ENCODE results near the gene SRGAP2C.
"Not testable (repeated sequence)": the region's sequence is repeated elsewhere in the genome, so short reads cannot be mapped to it uniquely, and the experiment has no call there.

DNA sequence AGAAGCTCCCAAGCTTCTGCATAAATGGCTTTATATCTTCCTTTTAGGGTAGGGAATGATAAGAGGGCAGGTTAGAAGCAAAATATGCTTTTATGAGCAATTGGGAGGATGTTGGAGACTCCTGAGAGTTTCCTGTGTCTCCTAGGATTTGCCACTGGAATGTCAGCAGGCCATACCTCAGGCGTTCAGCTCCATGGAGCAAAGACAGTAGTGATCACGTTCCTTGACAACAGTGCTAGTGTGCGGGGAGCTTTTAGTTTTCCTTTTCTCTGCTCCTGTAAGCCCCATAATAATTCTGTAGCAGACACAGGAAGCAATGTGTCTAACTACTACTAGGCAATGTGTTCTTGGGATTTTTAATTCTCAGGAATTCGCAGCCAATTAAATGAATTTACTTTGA is 113.8 kb downstream of the SRGAP2C start:
- TF ChIP-seq, protein P1, sequence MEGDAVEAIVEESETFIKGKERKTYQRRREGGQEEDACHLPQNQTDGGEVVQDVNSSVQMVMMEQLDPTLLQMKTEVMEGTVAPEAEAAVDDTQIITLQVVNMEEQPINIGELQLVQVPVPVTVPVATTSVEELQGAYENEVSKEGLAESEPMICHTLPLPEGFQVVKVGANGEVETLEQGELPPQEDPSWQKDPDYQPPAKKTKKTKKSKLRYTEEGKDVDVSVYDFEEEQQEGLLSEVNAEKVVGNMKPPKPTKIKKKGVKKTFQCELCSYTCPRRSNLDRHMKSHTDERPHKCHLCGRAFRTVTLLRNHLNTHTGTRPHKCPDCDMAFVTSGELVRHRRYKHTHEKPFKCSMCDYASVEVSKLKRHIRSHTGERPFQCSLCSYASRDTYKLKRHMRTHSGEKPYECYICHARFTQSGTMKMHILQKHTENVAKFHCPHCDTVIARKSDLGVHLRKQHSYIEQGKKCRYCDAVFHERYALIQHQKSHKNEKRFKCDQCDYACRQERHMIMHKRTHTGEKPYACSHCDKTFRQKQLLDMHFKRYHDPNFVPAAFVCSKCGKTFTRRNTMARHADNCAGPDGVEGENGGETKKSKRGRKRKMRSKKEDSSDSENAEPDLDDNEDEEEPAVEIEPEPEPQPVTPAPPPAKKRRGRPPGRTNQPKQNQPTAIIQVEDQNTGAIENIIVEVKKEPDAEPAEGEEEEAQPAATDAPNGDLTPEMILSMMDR (IDR thresholded peaks at IDR 0.05): not testable (repeated sequence)
- TF ChIP-seq POLR2A, EP300 (IDR thresholded peaks at IDR 0.05): not testable (repeated sequence)
